Measurements from ENCODE around the gene RPL36.
A peak's percentile ranks its signal among the peaks of the same experiment; 100 is the strongest.
"Not testable (repeated sequence)": the region's sequence is repeated elsewhere in the genome, so short reads cannot be mapped to it uniquely, and the experiment has no call there.

RPL36 gene

DNA sequence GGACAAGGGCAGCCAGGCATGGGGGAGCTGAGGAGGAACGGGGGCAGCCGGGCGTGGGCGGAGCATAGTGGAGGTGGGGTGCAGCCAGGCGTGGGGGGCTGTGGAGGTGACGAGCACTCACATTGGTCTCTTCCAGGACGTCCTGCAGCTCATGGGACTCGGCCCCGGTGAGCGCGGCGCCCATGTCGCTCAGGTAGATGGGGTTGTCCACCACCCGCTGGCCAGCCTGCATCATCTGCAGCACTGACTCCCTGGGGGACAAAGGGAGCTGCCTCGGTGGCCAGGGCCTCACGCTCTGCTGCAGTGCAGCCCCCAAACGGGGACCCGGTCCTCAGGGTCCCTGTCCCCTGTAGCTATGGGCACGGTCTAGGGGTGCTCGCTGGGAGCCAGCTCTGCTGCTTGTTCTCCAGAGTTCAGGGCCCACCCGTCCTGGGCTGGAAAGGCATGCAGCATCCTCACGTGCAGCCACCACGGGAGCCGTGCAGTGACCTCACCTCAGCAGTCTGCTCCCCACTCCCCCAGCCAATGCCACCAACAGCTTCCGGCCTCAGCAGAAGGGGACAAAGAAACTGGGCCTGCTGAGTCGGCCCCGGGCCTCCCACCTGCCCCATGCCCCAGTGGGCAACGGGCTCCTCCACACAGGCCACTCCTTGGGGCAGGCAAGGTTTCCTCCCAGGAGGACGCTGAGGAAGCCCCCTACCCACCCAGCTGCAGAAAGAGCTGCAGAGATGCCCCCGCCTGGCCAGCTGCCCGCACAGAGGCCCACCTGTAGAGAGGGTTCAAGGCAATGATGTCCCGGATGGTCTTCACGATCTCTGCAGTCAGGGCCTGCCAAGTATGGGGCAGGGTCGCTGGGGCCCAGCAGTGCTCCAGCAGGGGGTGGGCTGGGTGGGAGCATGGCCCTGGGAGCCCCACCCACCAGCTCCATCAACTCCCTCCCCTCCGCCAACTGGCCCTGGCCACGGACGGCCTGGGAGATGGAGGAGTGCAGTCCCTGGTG is 17.8 kb downstream of the RPL36 start:
- FAIRE-seq, result no peak

DNA sequence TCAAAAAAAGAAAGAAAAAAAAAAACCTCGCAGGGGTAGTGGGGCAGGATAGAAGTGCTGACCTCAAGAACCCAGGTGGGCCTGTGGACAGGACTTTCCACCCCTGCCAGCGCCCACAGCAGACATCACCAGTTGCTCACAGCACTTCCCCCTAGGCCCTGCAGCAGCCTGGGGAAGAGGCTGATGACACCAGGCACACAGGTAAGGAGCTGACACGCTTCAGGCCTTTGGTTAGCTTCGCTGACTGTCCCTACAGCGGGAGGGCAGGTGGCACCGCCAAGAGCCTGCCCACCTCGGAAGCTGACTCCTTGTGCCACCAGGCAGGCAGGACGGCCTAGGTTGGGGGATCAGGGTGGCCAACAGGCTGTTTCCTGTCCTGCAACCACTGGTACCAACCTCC is 20.9 kb downstream of the RPL36 start:
- FAIRE-seq, result no peak

DNA sequence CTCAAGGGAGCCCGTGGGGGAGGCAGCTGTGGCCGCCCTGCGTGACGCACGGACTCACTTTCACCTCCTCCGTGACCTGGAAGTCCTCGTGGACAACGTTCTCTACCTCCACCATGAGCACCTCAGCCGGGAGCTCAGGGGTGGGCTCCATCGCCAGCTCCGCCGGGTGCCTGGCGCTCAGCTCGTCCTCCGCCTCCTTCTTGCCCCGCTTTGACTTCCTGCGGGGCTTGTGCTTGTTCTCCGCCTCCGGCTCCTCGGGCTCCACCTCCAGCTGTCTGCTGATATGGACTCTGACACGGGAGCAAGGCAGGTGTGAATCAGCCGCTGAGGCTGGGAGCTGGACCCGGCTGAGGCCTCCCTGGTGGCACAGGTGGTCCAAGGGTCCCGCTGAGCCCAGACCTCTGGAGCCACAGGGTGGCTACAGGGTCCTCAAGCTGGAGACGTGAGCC is 21.6 kb downstream of the RPL36 start:
- no peak for FAIRE-seq

DNA sequence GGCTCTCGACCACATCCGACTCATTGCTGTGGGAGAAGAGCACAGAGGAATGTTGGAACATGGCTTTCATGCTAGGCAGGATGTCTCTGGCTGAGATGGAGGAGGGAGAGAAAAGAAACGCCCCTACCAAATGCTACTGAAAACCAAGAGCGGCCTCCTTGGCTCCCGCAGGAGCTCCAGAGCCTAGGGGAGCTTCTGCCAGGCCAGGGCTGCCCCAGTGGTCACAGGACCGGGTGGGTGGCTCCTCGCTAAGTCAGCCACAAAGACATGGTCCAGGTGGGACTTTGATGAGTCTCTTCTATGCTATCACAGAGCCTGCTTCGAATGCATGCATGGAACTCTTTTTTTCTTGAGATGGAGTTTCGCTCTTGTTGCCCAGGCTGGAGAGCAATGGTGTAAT is 23.1 kb downstream of the RPL36 start:
- FAIRE-seq, result no peak

DNA sequence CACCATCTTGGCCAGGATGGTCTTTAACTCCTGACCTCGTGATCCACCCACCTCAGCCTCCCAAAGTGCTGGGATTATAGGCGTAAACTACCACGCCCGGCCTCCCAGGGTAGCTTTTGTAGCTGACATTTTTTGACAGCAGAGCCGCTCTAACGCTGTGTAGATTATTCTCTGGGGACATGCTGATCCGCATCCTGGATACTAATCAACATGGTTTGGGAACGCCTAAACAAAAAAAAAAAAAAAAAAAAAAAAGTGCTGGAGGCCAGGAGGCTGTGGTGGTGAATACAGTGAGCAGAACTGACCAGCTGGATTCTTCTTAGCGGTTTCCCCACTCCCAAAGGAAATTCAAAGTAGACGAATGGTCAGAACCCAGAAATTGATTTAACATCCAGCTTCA is 24.7 kb downstream of the RPL36 start:
- no peak for FAIRE-seq

DNA sequence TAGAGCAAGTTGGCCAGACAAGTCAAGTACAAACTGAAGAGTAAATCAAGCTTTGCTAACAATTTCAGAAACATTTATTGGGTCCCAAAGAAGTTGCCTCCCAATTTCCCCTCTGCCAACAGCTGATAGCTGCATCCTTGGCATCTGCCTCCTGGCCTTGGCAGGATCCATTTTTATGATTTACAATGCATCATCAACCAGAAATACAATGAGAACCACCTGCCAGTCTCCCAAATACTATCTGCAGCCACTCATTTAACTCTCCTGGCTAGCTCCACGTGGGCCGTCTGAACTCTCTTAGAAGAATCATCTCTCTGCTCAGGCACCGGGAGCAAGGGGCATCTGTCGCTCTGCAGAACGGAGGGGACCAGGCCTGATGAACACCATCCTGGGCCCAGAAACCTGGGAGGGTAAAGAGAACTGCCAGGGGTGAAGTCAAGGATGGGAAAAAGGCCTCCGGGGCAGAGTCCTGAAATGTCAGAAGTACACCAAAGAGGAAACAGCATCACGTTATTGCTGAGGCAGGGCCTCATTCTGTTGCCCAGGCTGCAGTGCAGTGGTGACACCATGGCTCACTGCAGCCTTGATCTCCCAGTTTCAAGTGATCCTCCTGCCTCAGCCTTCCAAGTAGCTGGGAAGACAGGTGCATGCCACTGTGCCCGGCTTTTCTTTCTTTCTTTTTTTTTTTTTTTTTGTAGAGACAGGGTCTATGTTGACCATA is 27.3 kb downstream of the RPL36 start:
- no peak for FAIRE-seq

DNA sequence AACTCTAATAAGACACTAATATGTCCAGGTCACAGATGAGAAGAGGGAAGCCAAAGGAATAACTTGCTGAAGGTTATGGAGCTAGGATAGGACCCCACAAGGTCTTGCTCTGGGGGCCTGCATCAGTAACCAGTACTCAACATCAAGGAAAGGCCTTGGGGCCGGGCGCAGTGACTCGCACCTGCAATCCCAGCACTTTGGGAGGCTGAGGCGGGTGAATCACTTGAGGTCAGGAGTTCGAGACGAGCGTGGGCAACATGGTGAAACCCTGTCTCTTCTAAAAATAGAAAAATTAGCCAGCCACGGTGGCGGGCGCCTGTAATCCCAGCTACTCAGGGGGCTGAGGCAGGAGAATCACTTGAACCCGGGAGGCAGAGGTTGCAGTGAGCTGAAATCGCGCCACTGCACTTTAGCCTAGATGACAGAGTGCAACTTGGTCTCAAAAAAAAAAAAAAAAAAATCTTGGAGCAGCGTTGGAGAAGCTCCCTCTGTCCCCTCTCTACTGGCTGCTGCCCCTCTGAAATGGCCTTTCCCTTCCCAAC is 28.0 kb downstream of the RPL36 start:
- FAIRE-seq, result no peak

DNA sequence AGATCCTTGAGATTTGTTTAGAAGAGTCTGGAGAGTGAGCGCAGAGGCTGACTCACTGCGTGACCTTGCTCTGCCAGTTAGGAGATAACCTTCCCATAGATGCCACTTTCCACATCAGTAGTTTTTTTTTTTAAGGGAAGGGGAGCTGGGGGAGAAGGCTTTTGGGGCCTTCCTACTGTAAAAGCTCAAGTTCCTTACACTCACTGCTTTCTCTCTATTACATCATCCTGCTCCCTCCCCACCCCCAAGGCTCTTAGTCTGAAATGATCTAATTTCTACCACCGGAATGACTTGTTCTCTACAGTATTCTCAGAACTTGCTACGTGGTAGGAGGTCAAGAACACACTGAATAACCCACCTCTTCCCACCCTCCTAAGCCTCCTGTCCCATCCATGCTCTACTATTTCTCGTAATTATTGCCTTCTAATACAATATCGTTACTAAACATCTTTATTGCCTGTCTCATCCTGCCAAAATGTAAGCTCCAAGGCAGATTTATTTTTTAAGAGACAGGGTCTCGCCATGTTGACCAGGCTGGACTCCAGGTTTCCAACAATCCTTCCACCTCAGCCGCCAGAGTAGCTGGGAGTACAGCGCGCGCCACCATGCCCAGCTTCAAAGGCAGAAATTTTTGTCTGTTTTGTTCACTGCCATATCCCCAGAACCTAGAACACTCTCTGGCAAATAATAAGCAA is 28.6 kb downstream of the RPL36 start:
- no peak for FAIRE-seq

DNA sequence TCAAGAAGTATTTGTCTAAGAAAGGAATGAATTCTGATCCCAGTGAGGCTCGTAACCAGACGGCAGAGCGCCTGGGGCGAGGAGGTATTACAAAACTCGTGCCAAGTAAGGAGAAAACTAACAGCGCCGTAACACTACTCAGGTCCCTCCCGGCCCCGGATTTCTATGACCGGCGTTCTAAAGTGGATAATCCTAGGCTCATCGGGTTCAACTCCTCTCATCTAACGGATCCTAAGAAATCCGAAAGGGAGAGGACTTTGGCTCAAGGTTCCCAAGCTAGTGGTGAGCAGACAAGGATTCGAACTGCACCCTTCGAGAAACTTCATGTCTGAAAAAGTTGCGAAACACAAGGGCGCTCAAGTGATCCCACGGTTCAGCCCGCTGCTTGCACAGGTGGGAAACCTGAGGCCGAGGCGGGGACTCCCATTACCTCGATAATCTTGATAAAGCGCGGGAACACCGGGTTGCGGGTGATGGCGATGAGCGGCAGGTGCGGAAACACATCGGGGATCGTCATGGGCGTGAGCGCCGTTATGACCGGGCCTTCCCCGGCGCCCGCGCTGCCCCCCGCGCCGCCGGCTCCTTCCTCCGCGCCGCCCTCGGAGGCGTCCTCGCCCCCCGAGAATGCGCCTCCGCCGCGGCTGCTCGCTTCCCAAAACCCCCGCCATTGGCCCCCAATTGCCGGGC is 29.3 kb downstream of the RPL36 start:
- no peak for FAIRE-seq

DNA sequence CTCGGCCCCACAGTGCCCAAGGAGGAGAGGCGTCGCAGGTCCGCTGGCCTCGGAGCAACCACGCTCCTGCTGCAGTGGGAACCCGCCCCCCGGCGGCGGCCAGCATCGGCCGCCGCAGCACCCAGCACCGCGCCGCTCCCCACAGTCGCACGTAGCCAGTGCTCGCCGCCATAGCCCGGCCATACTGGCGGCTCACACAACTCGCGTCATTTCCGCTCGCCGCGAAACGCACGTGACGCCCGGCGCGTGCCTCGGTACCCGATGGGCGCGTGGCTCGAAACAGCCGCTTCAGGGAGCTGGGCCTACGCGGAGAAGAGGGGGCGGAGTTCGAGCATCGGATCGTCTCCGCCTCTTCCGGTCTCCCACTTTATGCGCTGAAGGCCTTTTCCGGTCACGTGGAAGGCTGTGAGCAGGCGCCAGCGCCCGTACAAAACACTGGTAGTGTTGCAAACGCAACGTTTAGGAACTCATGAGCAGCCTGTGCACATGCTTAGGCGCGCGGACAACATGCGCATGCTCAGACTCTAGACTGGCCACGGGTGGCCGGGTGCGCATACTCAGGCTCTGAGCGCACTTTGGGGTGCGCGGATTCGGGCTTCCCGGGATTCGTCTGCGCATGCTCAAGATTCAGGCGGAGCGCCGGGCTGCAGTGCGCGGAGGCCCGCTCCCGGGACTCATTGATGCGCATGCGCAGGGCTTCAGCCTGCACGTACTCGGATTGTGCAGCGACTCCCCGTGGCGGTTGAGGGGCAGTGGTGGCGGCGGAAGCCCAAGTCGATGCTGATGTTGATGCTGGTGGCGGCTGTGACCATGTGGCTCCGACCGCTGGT is 30.1 kb downstream of the RPL36 start, which contains the start of the genes CATSPERD and LONP1:
Gene CATSPERD, plus strand, starts transcription at position 677 of the 830 bp plus-strand sequence. Its CDS starts 101 bp downstream, at position 778.
Gene LONP1, minus strand, starts transcription at position 186 of the 830 bp plus-strand sequence. Its CDS starts 14 bp downstream, at position 172.
- peak; percentile 93 for FAIRE-seq

DNA sequence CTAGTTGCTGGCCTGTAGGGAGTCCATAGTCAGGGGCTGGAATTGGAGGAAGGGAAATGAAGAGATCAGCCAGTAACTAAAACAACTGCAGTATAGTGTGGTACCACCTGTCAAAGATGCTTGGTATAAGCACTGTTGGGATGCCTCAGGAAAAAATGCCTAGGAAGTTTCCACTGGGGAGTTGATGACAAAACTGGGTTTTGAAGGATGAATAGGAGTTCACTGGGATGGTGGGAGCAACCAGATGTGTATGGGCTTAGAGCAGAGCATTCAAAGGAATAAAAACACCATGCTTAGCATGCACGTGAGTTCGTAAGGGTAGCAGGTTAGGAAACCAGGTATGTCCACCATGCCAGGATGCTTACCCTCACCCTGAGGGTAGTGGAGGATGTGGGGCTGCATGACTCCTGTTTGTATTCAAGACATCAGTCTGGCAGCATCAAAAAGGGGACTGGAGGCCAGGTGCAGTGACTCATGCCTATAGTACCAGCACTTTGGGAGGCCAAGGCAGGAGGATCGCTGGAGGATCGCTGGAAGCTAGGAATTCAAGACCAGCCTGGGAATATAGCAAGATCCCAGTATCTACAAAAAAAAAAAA is 37.5 kb downstream of the RPL36 start:
- FAIRE-seq, result no peak

DNA sequence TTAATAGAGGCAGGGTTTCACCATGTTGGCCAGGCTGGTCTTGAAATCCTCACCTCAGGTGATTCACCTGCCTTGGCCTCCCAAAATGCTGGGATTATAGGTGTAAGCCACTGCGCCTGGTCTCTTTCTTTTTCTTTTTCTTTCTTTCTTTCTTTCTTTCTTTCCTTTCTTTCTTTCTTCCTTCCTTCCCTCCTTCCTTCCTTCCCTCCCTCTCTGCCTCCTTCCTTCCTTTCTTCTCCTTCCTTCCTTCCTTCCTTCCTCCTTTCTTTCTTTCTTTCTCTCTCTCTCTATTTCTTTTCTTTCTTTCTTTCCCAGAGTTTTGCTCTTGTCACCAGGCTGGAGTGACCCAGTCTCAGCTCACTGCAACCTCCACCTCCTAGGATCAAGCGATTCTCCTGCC is 43.1 kb downstream of the RPL36 start:
- not testable (repeated sequence) for FAIRE-seq

DNA sequence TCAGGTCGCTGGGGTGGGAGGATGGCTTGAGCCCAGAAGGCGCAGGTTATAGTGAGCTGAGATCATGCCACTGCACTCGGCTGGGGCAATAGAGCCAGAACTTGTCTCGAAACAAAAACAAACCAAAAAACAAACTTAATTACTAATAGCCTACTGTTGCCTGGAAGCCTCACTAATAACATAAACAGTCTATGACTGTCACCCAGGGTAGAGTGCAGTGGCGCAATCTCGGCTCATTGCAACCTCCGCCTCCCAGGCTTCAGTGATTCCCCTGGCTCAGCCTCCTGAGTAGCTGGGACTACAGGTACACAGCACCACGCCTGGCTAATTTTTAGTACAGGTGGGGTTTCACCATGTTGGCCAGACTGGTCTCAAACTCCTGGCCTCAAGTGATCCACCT is 48.3 kb downstream of the RPL36 start:
- FAIRE-seq, result no peak
